Measurements from ENCODE around the gene SLMAP. TPM values are rescaled to one million over a fixed set of nuclear protein-coding genes. Genes with fewer than 3 reads are reported as not detected.

Gene SLMAP
- polyA plus RNA-seq, 3 donors from 2014 or later = 11.0 to 31.2 (median 19.3) TPM

DNA sequence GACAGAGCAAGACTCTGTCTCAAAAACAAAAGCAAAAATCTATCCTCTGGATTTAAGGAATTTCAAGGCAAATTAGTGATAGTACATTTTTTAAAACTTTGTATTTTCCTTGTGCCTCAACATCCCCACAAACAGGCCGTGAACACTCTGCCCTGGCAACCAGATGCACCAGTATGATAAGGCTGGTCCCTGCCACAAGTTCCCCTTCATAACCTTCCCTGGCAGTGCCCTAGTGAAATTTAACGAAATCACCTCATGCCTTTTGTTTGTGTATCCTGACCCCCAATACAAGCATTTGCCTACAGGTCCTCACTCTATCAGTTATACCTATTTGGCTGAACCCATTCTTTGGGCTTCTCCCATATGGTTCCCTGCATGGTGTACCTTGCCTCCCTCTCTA is 144.7 kb downstream of the SLMAP start:
- Mint-ChIP-seq H3K36me3 (peaks cover 14 to 37% (median 29%) of the 10 kb centered on the region in 3 donors), H3K27ac (no peak overlapping the region), H3K9me3 (no peaks in the 10 kb centered on the region), H3K4me1 (peaks cover 0 to 2% of the 10 kb centered on the region in 2 donors), H3K4me3 (no peak overlapping the region), H3K27me3 (ENCODE audit: low read depth in 3 of 3) (peaks cover 0 to 2% (median 0%) of the 10 kb centered on the region in 3 donors)
- DNase-seq = no peak

DNA sequence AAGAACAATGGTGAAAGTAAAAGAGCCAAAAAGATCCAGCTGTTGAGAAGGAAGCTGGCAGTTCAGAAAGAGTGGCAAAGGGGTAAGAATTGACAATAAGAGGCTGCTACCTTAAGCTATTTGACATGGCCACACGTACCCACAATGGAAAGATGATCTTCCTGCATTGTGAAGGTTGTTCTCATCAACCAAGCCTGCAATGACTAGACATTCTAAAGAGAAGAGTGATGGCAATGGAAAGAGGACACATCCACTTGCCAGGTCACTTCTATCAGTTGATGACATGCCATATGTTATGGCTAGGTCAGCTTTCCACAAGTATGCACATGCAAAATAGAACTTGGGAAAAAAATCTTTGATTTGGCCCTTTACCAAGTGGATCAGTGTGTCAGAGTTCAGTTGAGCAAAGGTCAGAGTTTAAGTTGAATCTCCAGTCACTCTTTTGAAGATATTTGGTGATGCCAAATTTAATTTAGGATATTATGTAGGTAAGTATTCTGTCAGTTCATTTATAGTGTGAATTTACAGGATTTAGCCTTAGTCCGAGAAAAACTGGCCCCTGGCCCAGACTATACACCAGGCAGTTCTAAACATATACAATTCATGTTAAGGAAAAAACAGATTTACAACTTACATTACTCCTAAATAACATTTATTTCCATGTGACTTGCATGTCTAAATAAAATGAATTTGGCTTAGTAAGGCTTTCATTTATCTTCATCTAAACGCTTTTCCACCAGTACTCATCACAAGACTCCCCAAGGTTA is 147.2 kb downstream of the SLMAP start:
- no peaks in the 10 kb centered on the region for H3K27me3 Mint-ChIP-seq (ENCODE audit: low read depth in 3 of 3)
- no peaks in the 10 kb centered on the region for H3K9me3 Mint-ChIP-seq
- H3K4me1 Mint-ChIP-seq = peaks cover 0 to 2% of the 10 kb centered on the region in 2 donors
- DNase-seq = no peak
- no peak overlapping the region for H3K27ac Mint-ChIP-seq
- no peak overlapping the region for H3K4me3 Mint-ChIP-seq
- peaks cover 12 to 35% (median 23%) of the 10 kb centered on the region in 3 donors for H3K36me3 Mint-ChIP-seq

DNA sequence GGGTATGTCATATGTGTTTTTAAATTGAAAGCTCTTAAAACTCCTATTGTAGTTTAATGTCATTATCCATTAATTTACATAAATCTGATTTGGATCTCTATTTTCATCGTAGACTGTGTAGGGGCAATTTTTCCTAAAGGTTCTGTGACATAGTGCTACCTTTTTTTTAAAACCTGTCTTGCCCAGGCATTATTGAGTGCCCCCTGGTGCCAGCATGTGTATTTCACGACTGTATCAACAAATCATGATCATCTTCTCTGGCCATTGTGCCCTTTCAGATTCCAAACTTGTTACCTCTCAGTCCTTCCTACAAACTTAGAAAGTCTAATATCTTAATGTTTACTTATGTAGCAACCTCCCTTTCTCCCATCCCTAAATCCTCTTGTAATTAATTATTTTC is 154.9 kb downstream of the SLMAP start:
- peak in 2 of 3 donors; percentile 7 to 22 for DNase-seq
- Mint-ChIP-seq H3K4me3 (no peak overlapping the region), H3K27me3 (ENCODE audit: low read depth in 3 of 3) (no peaks in the 10 kb centered on the region), H3K27ac (no peak overlapping the region), H3K36me3 (peaks cover 14 to 47% (median 27%) of the 10 kb centered on the region in 3 donors), H3K4me1 (no peaks in the 10 kb centered on the region), H3K9me3 (no peaks in the 10 kb centered on the region)

DNA sequence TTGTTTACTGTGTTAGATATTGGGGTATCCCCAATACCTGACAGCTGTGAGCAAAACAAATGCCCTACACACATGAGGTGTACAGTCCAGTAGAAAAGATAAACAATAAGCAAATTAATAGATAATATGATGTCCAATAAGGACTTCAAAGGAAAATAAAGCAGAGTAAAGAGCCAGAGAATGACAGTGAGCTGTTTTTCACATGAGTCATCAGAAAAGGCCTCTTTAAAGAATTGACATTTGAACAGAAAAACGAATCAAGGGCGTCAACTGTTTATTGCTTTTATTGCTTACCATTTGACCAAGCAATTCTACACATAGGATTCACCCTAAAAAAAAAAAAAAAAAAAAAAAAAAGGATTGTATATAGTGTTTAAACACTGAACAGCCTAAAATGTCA is 155.5 kb downstream of the SLMAP start:
- H3K36me3 Mint-ChIP-seq = peaks cover 19 to 53% (median 33%) of the 10 kb centered on the region in 3 donors
- no peak overlapping the region for H3K4me3 Mint-ChIP-seq
- no peaks in the 10 kb centered on the region for H3K4me1 Mint-ChIP-seq
- H3K27ac Mint-ChIP-seq = no peak overlapping the region
- DNase-seq = no peak
- H3K9me3 Mint-ChIP-seq = no peaks in the 10 kb centered on the region
- H3K27me3 Mint-ChIP-seq (ENCODE audit: low read depth in 3 of 3) = no peaks in the 10 kb centered on the region

DNA sequence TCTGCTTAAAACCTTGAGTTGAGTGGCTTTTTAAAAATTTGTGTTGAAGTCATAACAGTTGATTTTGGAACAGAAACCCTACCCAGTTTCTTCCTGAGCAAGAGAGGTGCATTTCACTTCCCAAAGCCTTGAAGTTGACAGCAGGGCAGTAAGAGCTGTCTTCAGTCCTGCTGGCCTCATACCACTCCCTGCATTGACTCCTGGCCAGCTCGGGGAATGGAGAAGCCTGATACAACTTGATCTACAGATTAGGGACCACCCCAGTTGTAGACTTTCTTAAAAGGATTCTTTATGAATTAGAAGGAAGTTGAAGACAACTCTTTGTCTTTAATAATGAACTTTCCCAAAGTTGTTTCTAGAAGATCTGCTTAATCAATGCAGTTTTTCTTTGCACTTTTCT is 161.5 kb downstream of the SLMAP start:
- no peak overlapping the region for H3K27ac Mint-ChIP-seq
- H3K27me3 Mint-ChIP-seq (ENCODE audit: low read depth in 3 of 3) = no peaks in the 10 kb centered on the region
- DNase-seq = no peak
- H3K36me3 Mint-ChIP-seq = peaks cover 32 to 64% (median 43%) of the 10 kb centered on the region in 3 donors
- no peaks in the 10 kb centered on the region for H3K4me1 Mint-ChIP-seq
- H3K4me3 Mint-ChIP-seq = no peak overlapping the region
- no peaks in the 10 kb centered on the region for H3K9me3 Mint-ChIP-seq

DNA sequence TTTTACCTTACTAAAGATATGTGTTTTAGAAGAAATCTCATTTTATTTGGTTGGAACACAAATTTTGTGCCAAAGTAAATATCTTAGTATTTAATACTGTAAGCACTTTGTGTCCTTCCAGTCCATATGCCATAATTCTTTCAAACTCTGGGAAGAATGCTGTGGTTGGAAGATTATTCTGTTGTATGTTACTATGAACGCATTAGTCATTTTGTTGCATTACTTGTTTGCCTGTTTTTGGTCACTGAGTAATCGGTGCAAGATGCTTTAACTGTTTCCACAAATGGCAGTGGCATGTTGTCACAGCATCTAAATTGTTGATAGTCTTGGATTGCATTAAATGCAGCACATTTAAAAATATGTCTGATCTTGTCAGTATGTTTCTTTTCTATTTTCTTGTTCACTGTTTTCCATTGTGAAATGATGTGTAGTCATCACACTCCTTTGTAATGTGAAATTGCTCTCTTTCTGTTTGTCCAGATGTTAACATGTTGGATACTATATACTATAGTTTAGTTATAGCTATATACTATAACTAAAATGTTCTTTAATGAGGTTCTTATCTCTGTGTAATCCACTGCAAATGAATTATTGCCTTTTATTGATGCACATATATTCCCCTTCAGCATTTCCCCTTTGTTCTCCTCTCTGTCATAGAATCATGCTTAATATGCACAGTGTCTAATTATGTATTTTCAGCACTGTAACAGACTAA is 162.2 kb downstream of the SLMAP start:
- H3K36me3 Mint-ChIP-seq = peaks cover 39 to 66% (median 49%) of the 10 kb centered on the region in 3 donors
- no peak overlapping the region for H3K27ac Mint-ChIP-seq

DNA sequence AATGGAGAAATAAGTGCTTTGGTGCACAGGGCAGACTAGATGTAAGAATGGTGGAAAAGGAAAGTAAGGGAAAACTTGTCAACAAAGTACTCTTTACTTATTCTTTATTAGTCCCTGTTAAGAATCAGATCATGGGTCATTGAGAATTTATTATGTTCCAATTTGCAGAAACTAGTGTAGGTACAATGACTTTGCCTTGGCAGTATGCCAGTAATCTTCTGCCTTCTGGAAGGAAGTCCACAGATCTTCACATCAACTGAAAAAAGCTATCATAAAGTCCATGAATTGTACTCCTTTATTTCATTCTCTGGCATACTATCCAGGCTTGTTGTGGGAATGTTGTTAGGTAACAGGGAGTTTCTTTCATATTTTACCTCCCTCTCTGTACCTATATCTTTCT is 163.9 kb downstream of the SLMAP start:
- Mint-ChIP-seq H3K9me3 (no peaks in the 10 kb centered on the region), H3K4me3 (no peak overlapping the region), H3K27me3 (ENCODE audit: low read depth in 3 of 3) (no peaks in the 10 kb centered on the region), H3K36me3 (peaks cover 40 to 69% (median 50%) of the 10 kb centered on the region in 3 donors), H3K4me1 (peaks cover 0 to 6% of the 10 kb centered on the region in 2 donors), H3K27ac (no peak overlapping the region)
- no peak for DNase-seq

More for the DNA sequence above, 162.2 kb downstream of the SLMAP start:
- no peaks in the 10 kb centered on the region for H3K27me3 Mint-ChIP-seq (ENCODE audit: low read depth in 3 of 3)
- no peak for DNase-seq
- no peak overlapping the region for H3K4me3 Mint-ChIP-seq
- no peaks in the 10 kb centered on the region for H3K9me3 Mint-ChIP-seq
- H3K4me1 Mint-ChIP-seq = peaks cover 0 to under 1% of the 10 kb centered on the region in 2 donors

DNA sequence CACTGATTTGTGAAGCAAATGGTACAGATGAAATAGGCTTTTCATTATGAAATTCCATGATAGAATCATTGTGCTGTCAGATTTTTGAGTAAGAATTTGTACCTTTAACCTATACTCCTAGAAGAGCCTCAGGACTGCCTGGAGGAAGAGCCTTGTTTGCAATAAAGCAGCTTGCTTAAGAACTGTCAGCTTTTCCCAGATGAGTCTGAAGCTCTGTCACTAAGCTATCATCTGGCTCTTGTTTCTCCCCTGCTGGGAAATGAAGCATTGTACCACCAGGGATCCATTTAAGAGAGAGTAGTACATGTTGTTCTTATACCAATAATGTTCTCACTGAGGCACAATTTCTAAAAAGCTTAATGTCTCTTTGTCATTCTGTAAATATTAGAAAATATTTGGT is 167.0 kb downstream of the SLMAP start:
- H3K27ac Mint-ChIP-seq = peak overlapping the region in 4 of 6 donors; percentile 13 to 60 (median 28)
- DNase-seq = no peak
- no peaks in the 10 kb centered on the region for H3K9me3 Mint-ChIP-seq
- peaks cover 34 to 51% (median 35%) of the 10 kb centered on the region in 3 donors for H3K36me3 Mint-ChIP-seq
- H3K27me3 Mint-ChIP-seq (ENCODE audit: low read depth in 3 of 3) = no peaks in the 10 kb centered on the region
- H3K4me3 Mint-ChIP-seq = no peak overlapping the region
- peaks cover 0 to 6% of the 10 kb centered on the region in 2 donors for H3K4me1 Mint-ChIP-seq

DNA sequence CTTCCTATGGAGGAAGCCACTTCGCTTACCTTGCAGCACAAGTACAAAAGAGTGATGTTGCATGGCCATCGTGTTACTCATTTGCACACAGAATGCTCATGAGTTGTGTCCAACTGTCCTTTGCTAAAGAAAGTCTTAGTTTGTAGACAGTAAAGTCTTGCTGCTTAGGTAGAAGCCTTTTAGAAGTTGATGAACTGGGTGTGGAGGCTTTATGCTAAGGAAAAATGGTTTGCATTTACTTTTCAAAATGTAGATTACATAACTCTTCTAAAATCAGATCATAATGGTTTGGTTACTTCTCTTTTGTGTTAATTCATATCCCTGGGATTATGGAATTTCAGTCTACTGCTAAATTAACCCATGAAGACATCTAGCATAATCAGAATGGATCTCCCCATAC is 167.6 kb downstream of the SLMAP start:
- Mint-ChIP-seq H3K4me3 (no peak overlapping the region), H3K4me1 (peaks cover 0 to 6% of the 10 kb centered on the region in 2 donors), H3K27ac (peak overlapping the region in 3 of 6 donors; percentile 28 to 60 (median 29)), H3K36me3 (peaks cover 29 to 45% (median 30%) of the 10 kb centered on the region in 3 donors), H3K27me3 (ENCODE audit: low read depth in 3 of 3) (no peaks in the 10 kb centered on the region), H3K9me3 (no peaks in the 10 kb centered on the region)
- no peak for DNase-seq

DNA sequence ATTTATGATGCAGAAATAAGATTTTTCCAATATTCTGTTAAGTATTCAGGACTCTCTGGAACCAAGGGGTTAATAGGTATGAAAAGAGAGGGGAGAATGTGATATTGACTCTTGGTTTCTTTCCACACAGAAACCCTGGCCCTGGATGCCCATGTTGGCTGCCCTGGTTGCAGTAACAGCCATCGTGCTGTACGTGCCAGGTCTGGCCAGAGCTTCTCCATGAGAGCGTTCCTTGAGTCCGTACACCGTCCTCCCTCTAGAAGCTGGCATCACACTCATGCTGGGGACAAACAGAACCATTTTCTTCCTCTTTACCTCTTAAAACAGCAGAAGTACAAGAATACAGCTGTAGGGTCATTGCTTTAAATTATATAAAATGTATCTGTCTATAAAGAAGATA is 171.1 kb downstream of the SLMAP start:
- Mint-ChIP-seq H3K36me3 (peaks cover 23 to 38% (median 27%) of the 10 kb centered on the region in 3 donors), H3K4me3 (no peak overlapping the region), H3K27me3 (ENCODE audit: low read depth in 3 of 3) (no peaks in the 10 kb centered on the region), H3K9me3 (no peaks in the 10 kb centered on the region), H3K27ac (no peak overlapping the region), H3K4me1 (peaks cover 0 to 6% of the 10 kb centered on the region in 2 donors)
- DNase-seq = no peak

DNA sequence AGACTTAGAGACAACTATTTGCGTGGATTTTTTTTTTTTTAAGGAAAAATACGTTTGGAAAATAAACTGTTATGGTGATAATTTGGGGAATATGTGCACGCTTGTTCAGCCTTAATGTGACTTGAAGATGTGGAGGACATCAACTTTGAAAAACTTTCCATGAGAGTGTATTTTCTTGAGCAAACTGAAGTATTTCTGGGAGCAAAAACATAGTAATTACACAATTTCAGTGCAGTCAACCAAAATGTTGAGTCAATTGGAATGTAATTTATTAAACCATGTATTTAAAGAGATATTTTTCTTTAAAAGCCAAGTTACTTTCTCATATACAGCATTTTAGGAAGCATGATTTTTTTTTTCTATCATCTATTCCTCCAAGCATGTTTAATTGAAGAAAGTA is 171.8 kb downstream of the SLMAP start:
- H3K27me3 Mint-ChIP-seq (ENCODE audit: low read depth in 3 of 3) = no peaks in the 10 kb centered on the region
- H3K27ac Mint-ChIP-seq = no peak overlapping the region
- H3K4me1 Mint-ChIP-seq = peaks cover 0 to 6% of the 10 kb centered on the region in 2 donors
- H3K36me3 Mint-ChIP-seq = peaks cover 21 to 38% (median 29%) of the 10 kb centered on the region in 3 donors
- DNase-seq = no peak
- no peak overlapping the region for H3K4me3 Mint-ChIP-seq
- H3K9me3 Mint-ChIP-seq = no peaks in the 10 kb centered on the region

DNA sequence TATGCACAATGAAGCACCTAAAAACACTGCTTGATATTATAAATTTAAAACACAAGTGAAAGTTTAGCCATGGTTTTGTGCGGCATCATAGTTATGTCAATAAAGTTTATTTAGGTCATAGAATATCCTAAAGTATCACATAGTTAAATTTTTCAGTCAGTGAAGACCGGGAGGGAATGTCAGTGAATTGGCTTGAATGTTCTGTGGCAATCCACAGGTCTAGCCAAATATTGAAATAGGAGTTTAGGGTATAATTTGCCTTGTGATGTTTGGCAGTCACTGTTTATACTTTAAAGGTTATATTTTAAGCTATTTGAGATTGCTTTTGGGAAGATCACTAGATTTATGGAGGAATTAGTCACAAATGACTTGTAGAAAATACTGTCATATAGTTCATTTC is 172.4 kb downstream of the SLMAP start:
- no peak for DNase-seq
- H3K36me3 Mint-ChIP-seq = peaks cover 15 to 32% (median 23%) of the 10 kb centered on the region in 3 donors
- no peaks in the 10 kb centered on the region for H3K9me3 Mint-ChIP-seq
- H3K4me3 Mint-ChIP-seq = no peak overlapping the region
- no peak overlapping the region for H3K27ac Mint-ChIP-seq
- H3K27me3 Mint-ChIP-seq (ENCODE audit: low read depth in 3 of 3) = no peaks in the 10 kb centered on the region
- peaks cover 0 to 3% of the 10 kb centered on the region in 2 donors for H3K4me1 Mint-ChIP-seq

DNA sequence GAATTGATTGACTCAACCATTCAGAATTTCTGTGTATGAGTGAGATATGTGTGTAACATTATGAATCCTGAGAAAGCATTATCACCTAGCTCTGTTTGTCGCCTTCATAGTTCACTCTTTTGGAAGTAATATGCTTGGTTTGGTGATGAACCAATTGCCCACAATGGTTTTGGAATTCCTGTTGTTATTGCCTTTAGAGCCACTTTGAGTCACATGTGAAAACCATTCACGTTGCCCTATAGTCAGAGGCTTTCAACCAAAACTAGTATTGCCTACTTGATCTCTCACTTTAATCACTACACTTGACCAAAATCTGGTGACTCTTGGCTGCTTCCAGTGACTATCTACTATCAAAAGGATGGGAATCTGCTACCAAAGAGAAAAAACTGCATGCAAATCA is 173.9 kb downstream of the SLMAP start:
- Mint-ChIP-seq H3K27ac (no peak overlapping the region), H3K27me3 (ENCODE audit: low read depth in 3 of 3) (no peaks in the 10 kb centered on the region), H3K9me3 (no peaks in the 10 kb centered on the region), H3K4me1 (no peaks in the 10 kb centered on the region), H3K4me3 (no peak overlapping the region), H3K36me3 (peaks cover 9 to 22% (median 19%) of the 10 kb centered on the region in 3 donors)
- no peak for DNase-seq

DNA sequence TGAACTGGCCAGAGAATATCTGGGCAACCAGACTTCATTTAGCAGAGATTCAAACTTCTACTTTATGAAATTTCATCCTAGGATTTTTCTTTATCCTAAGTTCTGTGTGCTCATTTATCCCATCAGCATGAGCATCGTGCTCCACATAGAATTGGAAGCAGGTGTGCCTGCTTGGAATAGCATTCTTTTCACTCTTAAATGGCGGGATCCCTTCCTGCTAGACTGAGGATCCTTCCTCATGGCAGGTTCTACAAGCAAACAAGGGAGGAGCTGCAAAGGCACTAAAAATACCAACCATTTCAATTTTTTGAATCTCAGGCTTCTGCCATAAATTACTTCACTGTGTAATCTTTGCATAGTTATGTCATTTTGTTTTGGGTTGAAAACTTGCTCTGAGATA is 177.5 kb downstream of the SLMAP start:
- H3K4me3 Mint-ChIP-seq = no peak overlapping the region
- DNase-seq = no peak
- no peaks in the 10 kb centered on the region for H3K9me3 Mint-ChIP-seq
- no peaks in the 10 kb centered on the region for H3K4me1 Mint-ChIP-seq
- peaks cover 6 to 11% (median 10%) of the 10 kb centered on the region in 3 donors for H3K36me3 Mint-ChIP-seq
- peak overlapping the region in 1 of 6 donors; percentile 46 for H3K27ac Mint-ChIP-seq
- H3K27me3 Mint-ChIP-seq (ENCODE audit: low read depth in 3 of 3) = no peaks in the 10 kb centered on the region
